ENCODE measurements around the gene SGK2.

SGK2 gene

GRCh38 chr20:43538878-43539700, 19.7 kb upstream of the SGK2 start:
- no peaks in the 10 kb centered on the region for H3K36me3 ChIP-seq (ENCODE audit: control insufficient read depth, low read length)
- H3K79me2 ChIP-seq (ENCODE audit: control insufficient read depth, low read length): no peaks in the 10 kb centered on the region
- no peak overlapping the region for H3K27ac ChIP-seq (ENCODE audit: low read depth, low read length)
- no peaks in the 10 kb centered on the region for H3F3A ChIP-seq (ENCODE audit: control insufficient read depth, insufficient read depth)
- H3K27me3 ChIP-seq (ENCODE audit: control insufficient read depth, low read length): no peaks in the 10 kb centered on the region
- TF ChIP-seq, protein P1, sequence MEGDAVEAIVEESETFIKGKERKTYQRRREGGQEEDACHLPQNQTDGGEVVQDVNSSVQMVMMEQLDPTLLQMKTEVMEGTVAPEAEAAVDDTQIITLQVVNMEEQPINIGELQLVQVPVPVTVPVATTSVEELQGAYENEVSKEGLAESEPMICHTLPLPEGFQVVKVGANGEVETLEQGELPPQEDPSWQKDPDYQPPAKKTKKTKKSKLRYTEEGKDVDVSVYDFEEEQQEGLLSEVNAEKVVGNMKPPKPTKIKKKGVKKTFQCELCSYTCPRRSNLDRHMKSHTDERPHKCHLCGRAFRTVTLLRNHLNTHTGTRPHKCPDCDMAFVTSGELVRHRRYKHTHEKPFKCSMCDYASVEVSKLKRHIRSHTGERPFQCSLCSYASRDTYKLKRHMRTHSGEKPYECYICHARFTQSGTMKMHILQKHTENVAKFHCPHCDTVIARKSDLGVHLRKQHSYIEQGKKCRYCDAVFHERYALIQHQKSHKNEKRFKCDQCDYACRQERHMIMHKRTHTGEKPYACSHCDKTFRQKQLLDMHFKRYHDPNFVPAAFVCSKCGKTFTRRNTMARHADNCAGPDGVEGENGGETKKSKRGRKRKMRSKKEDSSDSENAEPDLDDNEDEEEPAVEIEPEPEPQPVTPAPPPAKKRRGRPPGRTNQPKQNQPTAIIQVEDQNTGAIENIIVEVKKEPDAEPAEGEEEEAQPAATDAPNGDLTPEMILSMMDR (IDR thresholded peaks at IDR 0.05; ENCODE audit: low read depth, low read length, poor library complexity, severe bottlenecking): no peak
- TF ChIP-seq EZH2phosphoT487 (IDR thresholded peaks at IDR 0.05; ENCODE audit: borderline replicate concordance, low read length): no peak
- no peak overlapping the region for H3K4me2 ChIP-seq (ENCODE audit: low read length)
- no peaks in the 10 kb centered on the region for H3K4me1 ChIP-seq (ENCODE audit: control insufficient read depth, low read length)
- H4K20me1 ChIP-seq (ENCODE audit: control insufficient read depth, insufficient read depth, low read depth, low read length): no peaks in the 10 kb centered on the region
- no peak overlapping the region for H3K4me3 ChIP-seq (ENCODE audit: low read length)
- no peaks in the 10 kb centered on the region for H3K9me2 ChIP-seq (replicated peaks; ENCODE audit: control insufficient read depth, low read length)
- no peaks in the 10 kb centered on the region for H3K9me3 ChIP-seq (ENCODE audit: control insufficient read depth, insufficient read depth, low read length)

GRCh38 chr20:43539975-43540672, 18.7 kb upstream of the SGK2 start:
- H3K79me2 ChIP-seq (ENCODE audit: control insufficient read depth, low read length): no peaks in the 10 kb centered on the region
- H3K27ac ChIP-seq (ENCODE audit: low read depth, low read length): no peak overlapping the region
- no peaks in the 10 kb centered on the region for H3K36me3 ChIP-seq (ENCODE audit: control insufficient read depth, low read length)
- no peaks in the 10 kb centered on the region for H3F3A ChIP-seq (ENCODE audit: control insufficient read depth, insufficient read depth)
- H3K9me3 ChIP-seq (ENCODE audit: control insufficient read depth, insufficient read depth, low read length): no peaks in the 10 kb centered on the region
- no peak overlapping the region for H3K4me3 ChIP-seq (ENCODE audit: low read length)
- H3K27me3 ChIP-seq (ENCODE audit: control insufficient read depth, low read length): no peaks in the 10 kb centered on the region
- H4K20me1 ChIP-seq (ENCODE audit: control insufficient read depth, insufficient read depth, low read depth, low read length): no peaks in the 10 kb centered on the region
- no peaks in the 10 kb centered on the region for H3K9me2 ChIP-seq (replicated peaks; ENCODE audit: control insufficient read depth, low read length)
- TF ChIP-seq, protein P1 (IDR thresholded peaks at IDR 0.05; ENCODE audit: low read depth, low read length, poor library complexity, severe bottlenecking): no peak
- no peak for TF ChIP-seq EZH2phosphoT487 (IDR thresholded peaks at IDR 0.05; ENCODE audit: borderline replicate concordance, low read length)
- no peaks in the 10 kb centered on the region for H3K4me1 ChIP-seq (ENCODE audit: control insufficient read depth, low read length)
- H3K4me2 ChIP-seq (ENCODE audit: low read length): no peak overlapping the region

DNA sequence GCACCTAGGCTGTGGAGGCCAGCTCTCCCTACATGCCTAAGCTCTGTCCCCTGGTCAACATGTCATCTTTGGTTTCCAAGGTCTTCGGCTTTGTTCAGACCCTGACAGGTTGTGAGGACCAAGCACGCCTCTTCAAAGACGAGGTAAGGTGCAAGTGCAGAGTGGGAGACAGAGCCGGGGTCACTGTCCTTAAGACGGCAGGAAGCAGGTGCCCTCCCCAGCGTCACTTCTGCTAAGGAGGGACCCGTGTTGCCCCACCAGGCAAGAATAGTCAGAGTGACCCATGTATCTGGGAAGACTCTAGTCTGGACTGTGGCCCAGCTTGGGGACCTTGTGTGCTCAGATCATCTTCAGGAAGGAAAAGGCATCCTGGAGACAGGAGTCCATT, 18.2 kb upstream of the SGK2 start:
- Histone ChIP-seq H3K36me3 (ENCODE audit: control insufficient read depth, low read length) (no peaks in the 10 kb centered on the region), H3K4me2 (ENCODE audit: low read length) (no peak overlapping the region), H3K27me3 (ENCODE audit: control insufficient read depth, low read length) (no peaks in the 10 kb centered on the region), H3K79me2 (ENCODE audit: control insufficient read depth, low read length) (no peaks in the 10 kb centered on the region), H4K20me1 (ENCODE audit: control insufficient read depth, insufficient read depth, low read depth, low read length) (no peaks in the 10 kb centered on the region), H3K9me2 (replicated peaks; ENCODE audit: control insufficient read depth, low read length) (no peaks in the 10 kb centered on the region), H3K4me3 (ENCODE audit: low read length) (no peak overlapping the region), H3K4me1 (ENCODE audit: control insufficient read depth, low read length) (no peaks in the 10 kb centered on the region), H3K27ac (ENCODE audit: low read depth, low read length) (no peak overlapping the region), H3F3A (ENCODE audit: control insufficient read depth, insufficient read depth) (no peaks in the 10 kb centered on the region), H3K9me3 (ENCODE audit: control insufficient read depth, insufficient read depth, low read length) (no peaks in the 10 kb centered on the region)
- TF ChIP-seq, protein P1 (IDR thresholded peaks at IDR 0.05; ENCODE audit: low read depth, low read length, poor library complexity, severe bottlenecking): no peak
- no peak for TF ChIP-seq EZH2phosphoT487 (IDR thresholded peaks at IDR 0.05; ENCODE audit: borderline replicate concordance, low read length)

Measured in DOHH2 (cell line).